Keratinocyte (primary cell): ENCODE data around the gene GID8. TPM values are rescaled to one million over a fixed set of nuclear protein-coding genes. Genes with fewer than 3 reads are reported as not detected.
A peak's percentile ranks its signal among the peaks of the same experiment; 100 is the strongest.
"Not testable (repeated sequence)": the region's sequence is repeated elsewhere in the genome, so short reads cannot be mapped to it uniquely, and the experiment has no call there.

Source experiments
- DNase-seq: peaks from one replicate; pipeline ENCODE4 v3.0.0-alpha.2; 2011; ENCODE audit warnings: low read depth, missing footprints, low spot score
- FAIRE-seq: peaks from 2 replicates; lab custom pipeline; 2011; peaks lifted over from hg19 to GRCh38; lab: Jason Lieb, UNC
- H2AFZ ChIP-seq: 2 replicates; pipeline ENCODE4 v1.6.0; 2012; ENCODE audit warnings: low read length, control low read depth, inconsistent platforms; ENCODE audit not compliant: control insufficient read depth
- H3K27ac ChIP-seq: 2 replicates; pipeline ENCODE4 v1.5.1; 2011; ENCODE audit warnings: low read length; ENCODE audit not compliant: control insufficient read depth, insufficient read depth
- H3K27me3 ChIP-seq: 3 replicates; pipeline ENCODE4 v1.6.0; 2011; ENCODE audit warnings: low read length; ENCODE audit not compliant: control insufficient read depth, insufficient read depth; ENCODE audit errors: extremely low read depth
- H3K36me3 ChIP-seq, 2 experiments: 2 replicates in 1 of 2; 3 replicates in 1 of 2; pipeline ENCODE4 v1.5.1; 2011; ENCODE audit warnings: low read length in 2 of 2, mild to moderate bottlenecking in 1 of 2; ENCODE audit not compliant: control insufficient read depth in 2 of 2, insufficient read depth in 2 of 2; ENCODE audit errors: extremely low read depth in 1 of 2
- H3K4me1 ChIP-seq: 3 replicates; pipeline ENCODE4 v1.5.1; 2011; ENCODE audit warnings: low read length; ENCODE audit not compliant: control insufficient read depth, insufficient read depth; ENCODE audit errors: extremely low read depth
- H3K4me2 ChIP-seq: 3 replicates; pipeline ENCODE4 v1.6.0; 2011; ENCODE audit warnings: low read depth, low read length; ENCODE audit not compliant: control insufficient read depth, insufficient read depth; ENCODE audit errors: extremely low read depth
- H3K4me3 ChIP-seq, 3 experiments: fragments of 200-600 bp in 1 of 3; sonication (generic) in 1 of 3; 2 replicates in 2 of 3; 3 replicates in 1 of 3; pipeline ENCODE4 v1.5.1; 2011 to 2016; ENCODE audit warnings: low read length in 3 of 3, mild to moderate bottlenecking in 3 of 3, control low read depth in 2 of 3, inconsistent platforms in 1 of 3, low read depth in 1 of 3, mixed read lengths in 1 of 3, mixed run types in 1 of 3, moderate library complexity in 1 of 3; ENCODE audit not compliant: control insufficient read depth in 2 of 3, insufficient read depth in 2 of 3; ENCODE audit errors: extremely low read depth in 1 of 3
- H3K79me2 ChIP-seq: 2 replicates; pipeline ENCODE4 v1.6.0; 2012; ENCODE audit warnings: low read length; ENCODE audit not compliant: control insufficient read depth, insufficient read depth
- H3K9ac ChIP-seq: 3 replicates; pipeline ENCODE4 v1.6.0; 2011; ENCODE audit warnings: low read length; ENCODE audit not compliant: control insufficient read depth, insufficient read depth; ENCODE audit errors: extremely low read depth
- H3K9me1 ChIP-seq: 3 replicates; pipeline ENCODE4 v1.6.0; 2011; ENCODE audit warnings: low read length; ENCODE audit not compliant: control insufficient read depth, insufficient read depth; ENCODE audit errors: extremely low read depth
- H3K9me3 ChIP-seq: 2 replicates; pipeline ENCODE4 v1.5.1; 2012; ENCODE audit warnings: low read depth, low read length; ENCODE audit not compliant: control insufficient read depth
- H4K20me1 ChIP-seq: 3 replicates; pipeline ENCODE4 v1.6.0; 2011; ENCODE audit warnings: low read length; ENCODE audit not compliant: control insufficient read depth, insufficient read depth; ENCODE audit errors: extremely low read depth
- EZH2 ChIP-seq: IDR thresholded peaks from one replicate; pipeline ENCODE4 v1.6.1; 2012; ENCODE audit warnings: inconsistent platforms, mild to moderate bottlenecking, low read length, moderate library complexity
- dilution Hi-C: fragments of 300-500 bp; cut with MboI; formaldehyde crosslinking; loops from one replicate; pipeline ENCODE4 v1.7.0; 2020; ENCODE audit warnings: low sequenced_read_pairs; ENCODE audit not compliant: extremely low pct_ligation_motif_present
- polyA plus RNA-seq, 5 experiments: library from polyadenylated mRNA; depleted of rRNA in 3 of 5; stranded (reverse) in 3 of 5; stranded (forward) in 1 of 5; unstranded in 1 of 5; fragments of >200 nt; gene quantifications; 1 replicate in 1 of 5; 2 replicates in 3 of 5; 3 replicates in 1 of 5; pipeline versions ENCODE4 v1.2.1 to v1.2.3, GENCODE V29; 2011 to 2012; ENCODE audit warnings: missing spikeins in 2 of 5, low read depth in 1 of 5, low replicate concordance in 1 of 5
- TF ChIP-seq, protein P1 (sequence below), 3 experiments: IDR thresholded peaks in 1 of 3; conservative IDR thresholded peaks in 1 of 3; optimal IDR thresholded peaks in 1 of 3; 2 replicates in 2 of 3; 3 replicates in 1 of 3; pipeline versions ENCODE3 to v1.5.1; 2011; ENCODE audit warnings: low read length in 3 of 3, mild to moderate bottlenecking in 3 of 3, moderate library complexity in 2 of 3, control low read depth in 1 of 3, inconsistent platforms in 1 of 3; ENCODE audit not compliant: insufficient read depth in 2 of 3; ENCODE audit errors: extremely low read depth in 1 of 3

Gene GID8
- polyA plus RNA-seq, 1 donor (not counting 4 experiments of a cell fraction or from before 2014, with no cell fraction given) = 23.7 TPM

DNA sequence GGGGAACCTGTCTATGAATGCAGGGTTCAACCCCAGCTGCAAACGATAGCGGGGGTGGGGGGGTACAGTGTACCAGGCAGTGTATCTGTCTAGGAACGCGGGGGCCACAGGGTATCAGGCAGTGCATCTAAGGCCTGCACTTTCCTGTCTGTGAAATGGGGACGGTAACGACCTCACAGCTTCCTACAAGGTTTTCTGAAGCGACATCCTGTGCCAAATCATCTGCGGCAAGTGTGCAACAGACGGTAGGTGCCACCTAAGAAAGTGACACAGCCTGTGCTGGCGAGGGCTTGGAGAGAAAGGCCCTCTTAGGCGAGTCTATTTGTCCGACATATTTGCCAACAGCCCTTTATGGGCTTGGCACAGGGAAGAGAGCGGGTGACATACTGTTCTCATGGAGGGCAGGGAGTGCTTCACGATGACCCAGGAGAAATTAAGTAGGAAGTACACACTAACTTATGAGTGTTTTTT is 15.5 kb upstream of the GID8 start:
- Histone ChIP-seq H3K4me2 (peak overlapping the region; percentile 99), H3K36me3 (peaks cover 0 to 8% of the 10 kb centered on the region in 2 experiments), H3K27ac (peak overlapping the region; percentile 65), H3K9me1 (peaks cover 12% of the 10 kb centered on the region), H3K9ac (no peak overlapping the region), H3K4me3 (no peak overlapping the region), H3K9me3 (no peaks in the 10 kb centered on the region), H3K4me1 (peaks cover 46% of the 10 kb centered on the region), H3K27me3 (no peaks in the 10 kb centered on the region), H3K79me2 (peaks cover 96% of the 10 kb centered on the region), H4K20me1 (peaks cover 58% of the 10 kb centered on the region), H2AFZ (no peak overlapping the region)
- dilution Hi-C loops = no loop called here
- DNase-seq (no peak), FAIRE-seq (no peak)
- TF ChIP-seq EZH2 = no peak
- TF ChIP-seq, protein P1, sequence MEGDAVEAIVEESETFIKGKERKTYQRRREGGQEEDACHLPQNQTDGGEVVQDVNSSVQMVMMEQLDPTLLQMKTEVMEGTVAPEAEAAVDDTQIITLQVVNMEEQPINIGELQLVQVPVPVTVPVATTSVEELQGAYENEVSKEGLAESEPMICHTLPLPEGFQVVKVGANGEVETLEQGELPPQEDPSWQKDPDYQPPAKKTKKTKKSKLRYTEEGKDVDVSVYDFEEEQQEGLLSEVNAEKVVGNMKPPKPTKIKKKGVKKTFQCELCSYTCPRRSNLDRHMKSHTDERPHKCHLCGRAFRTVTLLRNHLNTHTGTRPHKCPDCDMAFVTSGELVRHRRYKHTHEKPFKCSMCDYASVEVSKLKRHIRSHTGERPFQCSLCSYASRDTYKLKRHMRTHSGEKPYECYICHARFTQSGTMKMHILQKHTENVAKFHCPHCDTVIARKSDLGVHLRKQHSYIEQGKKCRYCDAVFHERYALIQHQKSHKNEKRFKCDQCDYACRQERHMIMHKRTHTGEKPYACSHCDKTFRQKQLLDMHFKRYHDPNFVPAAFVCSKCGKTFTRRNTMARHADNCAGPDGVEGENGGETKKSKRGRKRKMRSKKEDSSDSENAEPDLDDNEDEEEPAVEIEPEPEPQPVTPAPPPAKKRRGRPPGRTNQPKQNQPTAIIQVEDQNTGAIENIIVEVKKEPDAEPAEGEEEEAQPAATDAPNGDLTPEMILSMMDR (optimal IDR thresholded peaks at IDR 0.05 in 1 of 3, IDR thresholded peaks at IDR 0.05 in 1 of 3, conservative IDR thresholded peaks at IDR 0.05 in 1 of 3; ENCODE audit: extremely low read depth in 1 of 3, insufficient read depth in 2 of 3, low read length in 3 of 3) = no peak

DNA sequence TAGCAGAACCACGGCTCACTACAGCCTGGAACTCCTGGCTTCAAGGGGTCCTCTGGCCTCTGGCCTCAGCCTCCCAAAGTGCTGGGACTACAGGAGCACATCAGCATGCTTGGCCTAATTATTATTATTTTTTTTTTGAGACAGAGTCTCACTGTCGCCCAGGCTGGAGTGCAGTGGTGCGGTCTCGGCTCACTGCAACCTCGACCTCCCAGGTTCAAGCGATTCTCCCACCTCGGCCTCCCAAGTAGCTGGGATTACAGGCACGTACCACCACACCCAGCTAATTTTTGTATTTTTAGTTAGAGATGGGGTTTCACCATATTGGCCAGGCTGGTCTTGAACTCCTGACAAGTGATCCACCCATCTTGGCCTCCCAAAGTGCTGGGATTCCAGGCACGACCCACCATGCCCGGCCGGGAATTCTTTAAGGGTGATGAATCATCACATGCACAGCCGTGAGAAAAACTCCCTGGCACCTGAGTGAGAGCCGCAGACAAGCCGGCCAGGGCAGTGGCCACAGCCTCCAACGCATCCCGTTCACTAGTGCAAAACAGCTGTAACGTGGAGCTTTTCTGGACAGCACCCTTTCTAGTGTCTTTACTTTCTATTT is 14.8 kb upstream of the GID8 start:
- H3K4me2 ChIP-seq = peak overlapping the region; percentile 99
- dilution Hi-C loops, H3K36me3 ChIP-seq, H3K27me3 ChIP-seq, DNase-seq, H3K9me3 ChIP-seq, FAIRE-seq, H2AFZ ChIP-seq: not testable (repeated sequence)
- peaks cover 49% of the 10 kb centered on the region for H3K4me1 ChIP-seq
- H4K20me1 ChIP-seq = peaks cover 52% of the 10 kb centered on the region
- H3K27ac ChIP-seq = peak overlapping the region; percentile 97
- H3K79me2 ChIP-seq = peaks cover 96% of the 10 kb centered on the region
- H3K9ac ChIP-seq = peak overlapping the region; percentile 98
- peaks cover 11% of the 10 kb centered on the region for H3K9me1 ChIP-seq
- peak overlapping the region in 2 of 3 experiments; percentile 89 to 91 for H3K4me3 ChIP-seq
